GM21737 (cell line): Measurements from ENCODE around the gene NLGN1.

Experiments
- ATAC-seq: cut with Tn5 transposase; IDR thresholded peaks from one replicate; pipeline ENCODE4 v1.9.1; 2021; ENCODE audit warnings: mild to moderate bottlenecking, moderate library complexity; ENCODE audit not compliant: unreplicated experiment

The NLGN1 gene

DNA sequence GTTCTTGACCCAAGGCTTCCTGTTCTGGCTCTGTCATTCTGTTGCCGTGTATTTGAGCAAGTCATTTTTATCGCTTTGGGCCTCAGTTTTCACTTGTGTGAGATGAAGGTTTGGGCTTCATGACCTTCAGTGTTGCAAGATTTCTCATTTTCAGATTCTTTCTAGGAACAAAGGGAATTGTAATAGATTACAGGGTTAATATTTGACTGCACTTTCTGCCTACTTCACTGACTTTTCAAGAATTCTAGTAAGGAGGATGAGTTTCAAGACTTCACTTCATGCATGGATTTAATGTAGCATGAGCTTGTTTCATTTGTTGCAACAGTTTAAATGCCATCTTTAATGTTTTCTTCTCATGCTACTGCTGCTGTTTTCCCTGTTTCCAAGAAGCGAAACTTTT, 226.5 kb downstream of the NLGN1 start:
- no peak for ATAC-seq

DNA sequence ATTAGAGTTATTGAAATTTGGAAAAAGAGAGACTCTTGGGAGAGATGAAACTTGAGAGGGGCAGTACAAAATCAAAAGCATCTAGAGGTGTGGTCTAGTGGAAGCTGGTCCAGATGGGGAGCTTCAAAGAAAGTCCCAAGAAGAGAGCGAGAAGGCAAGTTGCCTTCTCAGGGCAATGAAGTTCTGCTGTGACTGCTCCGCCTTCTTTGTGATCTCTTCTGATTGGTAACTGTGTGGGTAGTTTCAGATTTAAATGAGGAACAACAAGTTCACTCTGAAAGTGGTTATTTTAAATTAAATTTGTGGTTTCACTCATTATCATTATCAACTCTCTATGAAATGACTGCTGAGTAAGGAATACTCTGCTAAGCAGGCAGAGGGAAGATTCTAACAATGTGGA, 233.3 kb downstream of the NLGN1 start:
- ATAC-seq: no peak

DNA sequence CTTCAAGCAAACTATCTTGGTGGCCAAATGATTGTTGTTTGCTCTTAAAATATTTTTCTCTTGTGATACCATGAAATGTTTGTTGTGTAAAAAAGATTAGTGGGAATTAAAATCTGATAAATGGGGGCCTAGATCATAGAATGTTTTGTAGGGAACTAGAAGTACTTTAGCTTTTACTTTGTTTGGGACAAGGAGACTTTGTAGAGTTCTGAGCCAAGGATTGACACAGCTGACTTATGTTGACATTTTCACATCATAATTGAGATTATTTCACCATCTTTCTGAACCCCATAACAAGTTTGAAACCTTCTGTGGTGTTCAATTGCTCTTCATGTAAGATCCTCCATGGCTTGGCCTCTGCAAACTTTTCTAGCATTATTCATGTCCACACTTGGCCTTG, 235.4 kb downstream of the NLGN1 start:
- ATAC-seq: no peak

DNA sequence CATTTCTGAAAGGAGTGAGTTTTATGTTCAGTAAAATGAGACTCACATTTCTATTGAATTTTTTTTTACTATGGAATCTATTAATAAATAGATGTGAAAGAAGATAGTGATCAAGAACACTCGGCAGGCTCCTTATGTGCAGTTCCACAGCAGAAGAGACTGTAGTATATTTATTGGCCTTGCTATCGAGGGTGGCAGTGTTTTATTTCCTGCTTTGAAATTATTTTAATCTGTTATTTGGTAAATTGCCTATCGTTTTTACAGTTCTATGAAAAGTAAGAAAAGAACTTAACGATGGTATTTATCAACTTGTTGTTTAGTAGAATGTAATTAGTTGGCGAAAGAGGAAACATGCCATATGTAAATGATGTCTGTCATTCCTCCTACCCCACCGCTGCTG, 238.3 kb downstream of the NLGN1 start:
- ATAC-seq: no peak

DNA sequence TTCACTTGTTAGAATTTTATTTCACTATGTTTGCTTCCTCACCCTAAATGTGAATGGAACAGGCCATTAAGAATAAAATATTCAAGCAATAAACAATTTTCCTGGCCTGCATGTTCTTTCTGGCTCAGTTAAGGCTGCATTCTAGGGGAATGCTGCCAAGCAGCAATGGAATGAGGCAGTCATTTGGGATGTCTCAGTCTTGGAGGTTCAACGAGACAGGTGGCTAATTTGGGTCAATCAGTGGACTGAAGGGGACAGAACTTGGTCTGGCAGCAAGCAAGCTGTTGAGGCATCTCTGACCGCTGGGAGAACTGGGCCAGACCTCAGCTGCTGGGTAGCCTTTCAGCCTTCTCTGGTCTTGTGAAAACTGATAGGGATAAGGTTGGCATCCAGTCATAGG, 241.6 kb downstream of the NLGN1 start:
- ATAC-seq: no peak

DNA sequence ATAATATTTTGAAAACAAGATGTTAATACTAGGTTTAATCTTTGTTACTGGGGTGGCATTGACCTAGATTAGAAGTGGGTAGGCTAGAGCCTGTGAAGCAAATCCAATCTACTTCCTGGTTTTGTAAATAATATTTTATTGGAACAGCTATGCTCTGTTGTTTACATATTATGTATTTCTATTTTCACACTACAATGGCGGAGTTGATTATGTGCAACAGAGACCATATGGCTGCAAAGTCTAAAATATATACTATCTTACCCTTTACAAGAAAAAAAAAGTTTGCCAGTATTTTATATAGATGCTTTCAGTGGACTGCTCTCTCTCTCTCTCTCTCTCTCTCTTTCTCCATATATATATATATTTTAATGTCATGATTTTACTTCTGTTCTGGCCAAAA, 244.2 kb downstream of the NLGN1 start:
- no peak for ATAC-seq

DNA sequence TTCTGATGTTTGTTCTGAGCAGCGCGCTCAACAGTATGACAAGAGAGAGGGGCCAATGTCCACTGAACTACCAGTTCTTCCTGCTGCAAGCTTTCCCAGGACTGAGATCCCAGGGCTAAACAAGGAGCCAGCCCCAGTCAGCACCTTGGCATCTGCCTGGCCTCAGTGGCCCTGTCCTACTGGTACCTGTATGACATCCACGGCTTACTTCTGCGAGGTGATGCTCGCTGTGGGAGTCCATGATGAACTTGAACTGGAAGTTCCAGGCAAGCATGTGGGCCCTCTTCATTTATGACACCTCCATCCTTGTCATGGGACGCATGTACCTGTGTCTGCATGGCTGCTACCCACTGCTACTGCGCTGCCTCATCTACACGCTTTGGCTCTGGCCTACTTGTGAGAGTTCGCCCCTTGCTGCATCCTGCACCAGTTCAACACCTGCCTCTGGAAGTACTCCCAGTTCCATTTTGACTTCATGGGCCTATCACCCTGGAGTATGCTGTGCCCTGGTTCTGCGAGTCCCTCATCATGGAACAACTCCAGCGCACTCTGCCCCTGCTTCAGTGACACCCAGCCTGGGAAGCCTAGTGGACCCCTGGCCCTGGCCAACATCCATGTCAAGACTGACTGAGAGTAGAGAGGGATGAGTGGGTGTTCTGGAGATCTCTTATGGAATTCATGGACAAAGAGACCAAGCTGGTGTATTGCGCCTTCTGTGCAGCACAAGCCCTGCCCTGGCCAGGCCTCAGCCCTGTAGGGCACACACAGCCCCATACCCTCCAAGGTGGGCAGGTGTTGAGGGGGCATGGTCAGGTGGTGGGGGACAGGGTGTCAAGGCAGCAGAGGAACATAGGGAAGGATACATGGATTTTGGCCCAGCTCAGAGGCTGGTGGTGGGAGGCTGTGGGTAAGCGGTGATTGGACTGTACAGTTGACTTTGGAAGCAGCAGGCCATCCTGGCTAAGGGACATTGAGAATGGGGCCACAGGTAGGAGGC, 246.8 kb downstream of the NLGN1 start:
- no peak for ATAC-seq

DNA sequence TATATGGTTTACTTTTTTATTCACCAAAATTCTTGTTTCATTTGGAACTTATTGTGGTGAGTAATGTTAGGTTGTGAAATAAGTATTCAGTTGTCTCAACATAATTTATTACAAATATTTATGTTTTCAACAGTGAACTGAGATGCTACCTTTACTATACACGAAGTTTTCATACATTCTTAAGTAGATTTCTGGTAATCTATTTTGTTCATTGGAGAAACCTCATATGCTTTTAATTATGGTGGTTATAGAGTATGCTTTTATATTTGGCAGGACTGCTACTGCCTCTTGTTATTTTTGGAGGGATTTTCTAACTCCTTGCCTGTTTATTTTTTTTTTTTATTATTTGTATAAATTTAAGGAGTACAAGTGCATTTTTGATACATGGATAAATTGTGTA, 253.1 kb downstream of the NLGN1 start:
- ATAC-seq: no peak

DNA sequence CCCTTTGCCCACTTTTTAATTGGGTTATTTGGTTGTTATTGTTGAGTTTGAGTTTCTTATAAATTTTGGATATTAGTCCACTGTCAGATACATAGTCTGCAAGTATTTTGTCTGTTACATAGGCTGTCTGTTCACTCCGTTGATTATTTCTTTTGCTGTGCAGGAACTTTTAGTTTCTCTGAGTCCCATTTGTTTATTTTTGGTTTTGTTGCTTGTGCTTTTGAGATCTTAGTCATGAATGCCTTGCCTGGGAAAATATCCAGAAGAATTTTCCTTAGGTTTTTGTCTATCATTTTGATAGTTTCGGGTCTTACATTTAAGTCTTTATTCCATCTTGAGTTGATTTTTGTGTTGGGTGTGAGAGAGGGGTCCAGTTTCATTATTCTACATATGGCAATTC, 254.5 kb downstream of the NLGN1 start:
- no peak for ATAC-seq

DNA sequence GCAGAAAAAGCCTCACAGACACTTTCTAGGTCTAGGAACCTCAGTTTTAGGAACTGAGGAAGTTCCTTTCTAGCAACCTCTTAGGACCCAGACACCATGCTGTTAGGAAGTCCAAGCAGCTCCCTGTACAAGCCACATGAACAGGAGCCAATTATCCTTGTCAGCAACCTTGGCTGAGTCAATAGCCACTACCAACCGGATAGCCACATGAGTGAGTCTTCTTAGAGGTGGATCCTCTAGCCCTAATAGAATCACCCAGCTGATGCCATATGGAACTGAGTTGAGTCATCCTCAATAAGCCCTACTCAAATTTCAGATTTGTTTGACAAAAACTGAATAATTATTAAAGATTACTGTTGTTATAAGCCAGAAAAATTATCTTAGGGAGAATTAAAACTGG, 256.2 kb downstream of the NLGN1 start:
- ATAC-seq: no peak

DNA sequence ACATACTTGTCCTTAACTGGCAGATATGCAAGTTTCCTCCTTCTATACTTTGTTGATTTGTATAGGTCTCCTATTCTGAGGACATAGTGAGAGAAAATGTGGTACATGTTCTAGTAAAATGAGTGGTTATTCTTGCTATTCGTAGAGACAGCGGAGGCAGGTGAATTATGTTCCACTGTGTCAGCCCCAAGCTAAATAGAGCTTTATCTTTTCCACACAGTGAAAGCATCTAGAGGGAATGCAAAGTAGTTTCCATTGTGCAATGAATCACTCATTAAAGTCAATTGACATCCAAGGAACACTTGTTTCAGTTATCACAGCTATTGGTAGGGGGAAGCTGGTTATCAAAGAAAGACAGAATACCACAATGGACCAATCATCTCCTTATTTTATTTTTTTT, 262.4 kb downstream of the NLGN1 start:
- no peak for ATAC-seq

DNA sequence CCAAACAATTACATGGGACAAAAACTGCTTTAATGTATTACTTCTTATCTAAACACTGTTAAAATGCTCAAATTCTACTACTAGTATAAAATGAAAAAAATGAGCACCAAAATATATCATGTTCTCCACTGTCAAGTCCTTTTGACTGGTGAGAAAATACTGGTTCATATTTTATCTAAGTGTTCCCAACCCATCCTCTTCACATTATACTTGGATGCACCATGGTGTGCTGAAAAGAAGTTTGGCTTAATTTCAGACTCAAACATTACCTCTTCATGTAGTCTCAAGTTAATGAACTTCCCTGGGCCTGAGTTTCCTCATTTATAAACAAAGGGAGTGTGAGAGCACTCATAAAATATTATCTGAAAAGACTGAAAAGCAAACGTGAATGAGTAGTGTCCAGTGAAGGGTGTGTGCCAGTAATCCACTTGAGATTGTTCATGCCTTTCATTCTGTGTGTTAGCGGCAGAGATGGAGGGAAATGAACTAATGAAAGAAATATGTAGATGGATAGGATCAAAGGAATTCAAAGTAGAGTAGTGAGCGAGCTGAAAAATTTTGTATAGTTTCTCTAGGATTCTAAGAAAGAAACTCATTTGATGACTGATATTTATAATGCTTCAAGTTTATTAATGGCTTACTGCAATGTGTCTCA, 263.2 kb downstream of the NLGN1 start:
- ATAC-seq: no peak

DNA sequence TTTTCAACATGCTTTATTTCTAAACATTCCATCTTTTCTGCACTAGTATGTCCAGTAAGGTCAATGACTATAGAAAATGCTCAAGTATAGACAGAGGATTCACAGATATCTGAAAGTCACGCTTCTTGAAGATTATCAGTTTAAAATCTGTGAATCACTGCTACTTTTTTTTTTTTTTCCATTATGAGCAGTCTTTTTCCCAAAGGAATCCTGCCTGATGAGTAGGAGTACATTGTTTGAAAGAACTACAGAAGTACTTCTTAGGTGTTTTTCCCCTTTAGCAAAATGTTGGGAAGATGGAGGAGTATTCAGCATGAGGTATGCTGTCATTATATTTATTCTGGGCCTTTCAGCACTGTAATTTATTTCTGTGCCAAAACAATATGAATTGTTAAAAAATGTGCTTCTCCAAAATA, 266.2 kb downstream of the NLGN1 start:
- ATAC-seq: no peak

DNA sequence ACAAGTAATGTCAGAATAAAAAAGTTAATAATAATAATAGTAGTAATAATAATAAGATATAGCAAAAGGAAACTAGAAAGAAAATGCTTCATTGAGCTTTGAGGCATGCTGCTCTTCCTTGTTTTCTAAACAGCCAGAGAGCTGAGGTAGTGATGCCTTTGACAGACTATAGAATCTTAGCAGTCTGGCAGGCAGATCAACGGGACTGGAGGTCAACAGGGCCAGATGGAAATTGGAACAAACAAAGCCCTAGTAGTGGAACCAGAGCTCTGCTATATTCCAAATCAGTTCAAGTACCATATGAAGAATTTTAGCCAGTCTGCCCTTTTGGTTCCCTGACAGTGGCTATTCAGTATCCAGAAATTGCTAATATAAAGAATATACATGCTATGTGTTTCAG, 278.6 kb downstream of the NLGN1 start:
- no peak for ATAC-seq

DNA sequence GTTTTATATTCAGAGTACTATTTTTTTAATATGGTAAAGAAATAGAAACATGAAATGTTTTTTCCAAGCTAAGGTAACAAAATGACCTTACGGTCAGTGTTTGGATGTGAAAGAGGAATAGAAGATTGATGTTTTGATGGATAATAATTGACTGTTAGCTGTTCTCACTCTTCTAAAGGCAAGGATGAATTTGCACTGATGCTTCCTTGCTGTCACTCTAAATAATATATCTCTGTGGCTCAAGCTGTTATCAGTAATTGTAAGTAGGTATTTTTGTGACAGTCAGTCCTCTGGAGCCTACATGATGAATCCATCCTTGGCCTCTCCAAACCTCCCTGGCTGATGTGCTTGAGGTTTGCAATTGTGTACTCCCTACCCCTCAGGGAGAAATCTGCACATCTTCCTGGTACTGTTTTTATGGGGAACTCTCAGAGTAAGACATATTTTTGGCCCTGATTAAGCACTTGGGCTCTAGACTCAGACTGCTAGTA, 283.7 kb downstream of the NLGN1 start:
- no peak for ATAC-seq

DNA sequence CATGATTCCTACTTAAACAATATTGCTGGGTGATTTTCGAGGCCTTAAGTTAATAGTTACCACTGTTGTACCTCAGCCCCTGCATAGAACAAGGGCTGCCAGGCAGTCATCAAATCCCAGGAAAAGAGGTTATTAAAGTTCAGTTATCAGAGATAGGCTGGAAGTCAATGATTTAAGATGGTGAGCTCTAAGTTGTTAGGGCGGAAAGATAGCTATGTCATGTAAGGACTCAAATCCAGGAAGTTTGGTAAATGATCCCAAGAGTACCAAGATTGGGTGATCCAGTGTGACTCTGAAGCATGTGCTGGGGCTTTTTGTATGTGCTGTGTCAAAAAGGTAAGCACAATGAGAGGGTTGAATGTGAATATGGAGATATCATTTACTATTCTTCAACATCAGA, 287.9 kb downstream of the NLGN1 start:
- ATAC-seq: no peak

DNA sequence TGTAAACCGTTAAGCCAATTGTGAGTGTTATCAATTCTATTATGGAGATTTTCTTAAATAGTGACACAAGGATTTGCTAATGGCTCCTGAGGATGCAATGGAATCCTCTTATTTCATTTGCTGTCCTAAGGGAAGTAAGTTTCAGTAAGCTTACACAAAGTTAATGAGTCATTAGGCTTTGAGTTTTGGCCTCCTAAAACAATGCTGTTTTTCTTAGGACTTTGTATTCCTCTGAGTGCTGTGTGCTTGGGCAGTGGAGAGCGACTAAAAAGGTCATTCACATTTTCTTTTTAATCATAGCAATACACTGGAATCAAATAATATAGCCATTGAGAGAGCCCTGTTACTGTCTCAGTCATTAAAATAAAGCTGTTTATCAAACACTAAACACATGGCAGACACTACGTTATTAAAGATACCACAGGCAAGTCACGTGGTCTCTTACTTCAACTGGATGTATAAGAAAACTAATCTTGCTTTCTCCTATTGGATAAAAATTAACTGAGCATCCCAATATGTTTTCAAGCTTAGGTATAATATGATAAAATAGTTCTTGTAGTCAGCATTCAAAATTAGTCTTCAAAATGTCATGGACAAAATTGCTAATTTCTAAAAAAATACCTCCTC, 290.8 kb downstream of the NLGN1 start:
- ATAC-seq: no peak

DNA sequence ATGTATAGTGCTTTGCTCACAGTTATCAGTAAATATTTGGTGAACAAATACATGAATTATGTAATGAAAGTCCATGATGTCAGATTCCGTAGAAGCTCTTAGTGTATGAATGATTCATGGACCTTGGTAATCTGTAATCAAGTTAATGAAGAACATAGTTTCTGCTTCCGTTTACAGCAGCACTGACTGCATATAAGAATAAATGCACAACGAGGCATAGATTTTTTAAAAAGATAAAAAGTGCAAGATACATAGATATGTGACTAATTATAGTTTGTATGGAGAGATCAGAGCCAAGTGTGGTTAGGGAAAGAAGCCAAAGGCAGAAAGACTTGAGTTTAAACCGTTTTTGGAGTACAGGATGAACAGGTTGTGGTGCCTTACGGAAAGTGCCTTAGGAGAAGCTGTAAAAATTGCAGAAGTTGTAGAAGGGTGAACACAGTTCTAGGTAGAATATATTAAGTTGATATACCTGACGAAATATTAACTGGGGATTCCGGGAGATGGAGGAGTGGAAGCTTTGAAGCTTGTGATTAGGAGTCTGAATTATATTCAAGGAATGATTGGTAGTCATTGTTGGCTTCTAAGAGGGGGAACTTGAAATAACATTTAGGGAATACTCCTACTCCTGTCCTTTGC, 293.1 kb downstream of the NLGN1 start:
- ATAC-seq: no peak

DNA sequence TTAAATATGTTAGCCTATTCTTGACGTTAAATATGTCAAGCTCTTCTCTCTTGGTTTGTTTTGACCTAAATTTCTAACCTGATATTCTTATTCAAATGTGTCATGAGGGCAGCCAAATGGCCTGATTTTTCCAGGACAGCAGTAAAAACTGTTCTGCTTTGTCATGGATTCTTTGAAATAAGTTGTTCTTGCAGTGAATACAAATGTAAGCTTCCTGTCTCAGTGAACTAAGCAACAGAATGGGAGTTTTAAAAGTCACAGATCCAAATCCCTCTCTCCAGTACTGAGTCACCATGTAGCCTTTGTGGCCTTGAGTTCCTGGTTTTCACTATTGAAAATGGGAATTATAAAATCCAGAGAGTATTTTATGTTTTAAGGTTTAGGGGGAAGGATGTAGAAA, 301.8 kb downstream of the NLGN1 start:
- no peak for ATAC-seq

DNA sequence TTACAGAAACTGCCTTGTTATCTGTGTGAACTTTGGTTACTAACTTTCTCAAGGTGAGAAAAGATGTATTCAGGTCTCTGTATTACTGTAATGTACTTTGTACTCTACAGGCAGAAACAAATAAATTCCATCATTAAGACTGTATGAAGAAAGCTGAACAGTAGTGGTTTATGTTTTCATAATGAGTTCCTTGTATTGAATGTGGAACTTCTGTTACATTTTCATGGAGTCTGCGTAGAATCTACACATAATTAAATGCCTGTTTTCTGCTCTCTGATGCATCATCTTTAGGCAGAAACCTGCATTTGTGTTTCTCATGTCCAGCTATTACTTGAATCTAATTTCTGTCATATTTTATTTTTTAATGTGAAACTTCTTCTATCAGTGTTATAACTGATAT, 302.8 kb downstream of the NLGN1 start:
- no peak for ATAC-seq

DNA sequence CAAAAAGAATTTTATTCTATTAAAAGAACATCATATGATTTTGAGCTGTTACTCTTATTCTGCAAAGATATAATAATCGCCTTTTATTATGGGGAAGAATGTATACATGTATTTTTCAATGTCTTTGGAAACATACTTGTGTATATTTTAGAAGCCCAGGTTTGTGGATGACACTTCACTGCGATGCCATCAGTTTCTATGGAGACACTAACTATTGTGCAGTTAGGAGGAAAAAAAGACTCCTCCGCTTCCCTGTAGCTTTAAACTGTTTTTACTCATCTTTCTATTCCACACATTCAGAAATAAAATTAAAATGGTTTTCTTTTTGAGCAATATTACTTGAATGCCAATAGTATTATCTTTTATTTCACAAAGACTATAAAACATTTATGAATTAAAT, 305.0 kb downstream of the NLGN1 start:
- ATAC-seq: no peak
